HepG2 (cell line): Measurements from ENCODE around the gene HSD17B2. TPM values are rescaled to one million over a fixed set of nuclear protein-coding genes. Genes with fewer than 3 reads are reported as not detected.

Experiments
- ATF7-NPFF ChIP-seq: sonication (generic); formaldehyde crosslinking; IDR thresholded peaks from 2 replicates; pipeline ENCODE4 v1.8.1; 2023; ENCODE audit warnings: mild to moderate bottlenecking, low read depth, missing genetic modification reagents, moderate library complexity
- CERS6 ChIP-seq: sonication (generic); formaldehyde crosslinking; IDR thresholded peaks from 2 replicates; pipeline ENCODE4 v1.5.0; 2020; ENCODE audit warnings: missing genetic modification reagents
- FOXO1 ChIP-seq: sonication (generic); formaldehyde crosslinking; IDR thresholded peaks from 2 replicates; pipeline ENCODE4 v1.4.0; 2020; ENCODE audit warnings: missing genetic modification reagents
- GLMP ChIP-seq: sonication (generic); formaldehyde crosslinking; IDR thresholded peaks from 2 replicates; pipeline ENCODE4 v1.9.0; 2021; ENCODE audit warnings: missing genetic modification reagents, mild to moderate bottlenecking, borderline replicate concordance
- HIVEP1 ChIP-seq: sonication (generic); formaldehyde crosslinking; IDR thresholded peaks from 2 replicates; pipeline ENCODE4 v1.4.0; 2020; ENCODE audit warnings: mild to moderate bottlenecking, missing genetic modification reagents
- HOMEZ ChIP-seq: IDR thresholded peaks from 2 replicates; pipeline ENCODE4 v1.6.1; 2016; ENCODE audit warnings: low read depth
- KDM2A ChIP-seq: sonication (generic); formaldehyde crosslinking; IDR thresholded peaks from 2 replicates; pipeline ENCODE4 v1.4.0; 2020; ENCODE audit warnings: low read depth, missing genetic modification reagents, borderline replicate concordance
- MEIS1 ChIP-seq: sonication (generic); formaldehyde crosslinking; IDR thresholded peaks from 2 replicates; pipeline ENCODE4 v1.9.0; 2021; ENCODE audit warnings: mild to moderate bottlenecking, missing genetic modification reagents, moderate library complexity, borderline replicate concordance
- MXI1 ChIP-seq: IDR thresholded peaks from 3 replicates; pipeline ENCODE4 v1.6.1; 2012; ENCODE audit warnings: low read depth, low read length, inconsistent platforms, borderline replicate concordance
- NCOA2 ChIP-seq: sonication (generic); formaldehyde crosslinking; IDR thresholded peaks from 2 replicates; pipeline ENCODE4 v1.8.0; 2022; ENCODE audit warnings: inconsistent platforms
- POLR2AphosphoS5 ChIP-seq: IDR thresholded peaks from 2 replicates; pipeline ENCODE4 v1.6.1; 2012; ENCODE audit warnings: low read depth, low read length
- SYNCRIP ChIP-seq: fragments of 200-400 bp; formaldehyde crosslinking; IDR thresholded peaks from 2 replicates; pipeline ENCODE4 v1.6.1; 2018; ENCODE audit warnings: mild to moderate bottlenecking, low read depth, low read length; ENCODE audit not compliant: insufficient read depth
- TAF1 ChIP-seq: sonication (generic); formaldehyde crosslinking; IDR thresholded peaks from 2 replicates; pipeline ENCODE4 v1.4.0; 2020; ENCODE audit warnings: missing genetic modification reagents
- ZFP91 ChIP-seq: sonication (generic); formaldehyde crosslinking; IDR thresholded peaks from 2 replicates; pipeline ENCODE4 v1.9.0; 2022; ENCODE audit warnings: missing genetic modification reagents, mild to moderate bottlenecking, borderline replicate concordance
- ZHX2 ChIP-seq, 2 experiments: sonication (generic) in 1 of 2; formaldehyde crosslinking in 1 of 2; IDR thresholded peaks; 2 replicates each; pipeline versions ENCODE4 v1.6.1 to v1.9.0; 2014 to 2022; ENCODE audit warnings: antibody characterized with exemption in 1 of 2, borderline replicate concordance in 1 of 2, inconsistent platforms in 1 of 2, low read depth in 1 of 2, missing genetic modification reagents in 1 of 2
- ZNF354B ChIP-seq: sonication (generic); formaldehyde crosslinking; IDR thresholded peaks from 2 replicates; pipeline ENCODE4 v1.8.0; 2022; ENCODE audit warnings: mild to moderate bottlenecking, missing genetic modification reagents
- ZNF737 ChIP-seq: sonication (generic); formaldehyde crosslinking; IDR thresholded peaks from 2 replicates; pipeline ENCODE4 v1.5.0; 2020; ENCODE audit warnings: missing genetic modification reagents, mild to moderate bottlenecking, borderline replicate concordance
- polyA plus RNA-seq, 8 experiments: library from polyadenylated mRNA; depleted of rRNA in 3 of 8; stranded (reverse) in 7 of 8; unstranded in 1 of 8; fragments of >200 nt; fragmentation: Illumina TruSeq in 4 of 8; extraction: Trizol in 4 of 8; gene quantifications; 2 replicates each; pipeline versions ENCODE4 v1.2.1 to v1.2.3, GENCODE V29; 2011 to 2016; ENCODE audit warnings: low read depth in 4 of 8, missing spikeins in 1 of 8, mixed read lengths in 1 of 8; ENCODE audit not compliant: insufficient read depth in 1 of 8
- total RNA-seq, 5 experiments: library from RNA; depleted of rRNA; stranded (reverse); fragments of >200 nt; fragmentation: Illumina TruSeq; extraction: Trizol; gene quantifications; 2 replicates each; pipeline ENCODE4 v1.2.3, GENCODE V29; 2016; ENCODE audit warnings: low read depth in 1 of 5

Gene HSD17B2
- total and polyA plus RNA-seq, 2 of the 13 experiments (the other 11 are each of a cell fraction or from before 2014, with no cell fraction given): 26.3 to 69.3 TPM

GRCh38 chr16:82067042-82067803 is 32.2 kb downstream of the HSD17B2 start (continued):
- no peak for TF ChIP-seq HOMEZ
- no peak for TF ChIP-seq GLMP (CRISPR knock-in tag)
- no peak for TF ChIP-seq ZHX2 (IDR thresholded peaks at IDR 0.05; ENCODE audit: low read depth)
- TF ChIP-seq ZHX2 (CRISPR knock-in tag; IDR thresholded peaks at IDR 0.05; ENCODE audit: borderline replicate concordance): no peak
- peak; percentile 54 for TF ChIP-seq NCOA2
- TF ChIP-seq SYNCRIP: no peak
- no peak for TF ChIP-seq MEIS1 (CRISPR knock-in tag)
- no peak for TF ChIP-seq ATF7-NPFF (CRISPR knock-in tag)
- no peak for TF ChIP-seq MXI1
- no peak for TF ChIP-seq HIVEP1
- no peak for TF ChIP-seq ZNF737 (CRISPR knock-in tag)
- TF ChIP-seq KDM2A (CRISPR knock-in tag): no peak
- no peak for TF ChIP-seq FOXO1 (CRISPR knock-in tag)
- TF ChIP-seq TAF1 (CRISPR knock-in tag): no peak
- TF ChIP-seq ZFP91: no peak
- TF ChIP-seq CERS6 (CRISPR knock-in tag): no peak
- TF ChIP-seq POLR2AphosphoS5: no peak
- no peak for TF ChIP-seq ZNF354B
